Ishikawa (cell line): Measurements from ENCODE around the gene PRR15L.

Experiments used
- CEBPB ChIP-seq: IDR thresholded peaks from 2 replicates; pipeline ENCODE4 v1.6.1; 2012
- CREB1 ChIP-seq: IDR thresholded peaks from 2 replicates; pipeline ENCODE4 v1.6.1; 2012; ENCODE audit warnings: low read depth
- EGR1 ChIP-seq: IDR thresholded peaks from 2 replicates; pipeline ENCODE4 v1.6.1; 2012
- EP300 ChIP-seq: IDR thresholded peaks from 2 replicates; pipeline ENCODE4 v1.6.1; 2012; ENCODE audit warnings: borderline replicate concordance
- FOXM1 ChIP-seq: IDR thresholded peaks from 2 replicates; pipeline ENCODE4 v1.6.1; 2012; ENCODE audit warnings: low read depth, borderline replicate concordance
- NFIC ChIP-seq: IDR thresholded peaks from 2 replicates; pipeline ENCODE4 v1.6.1; 2012
- RAD21 ChIP-seq: IDR thresholded peaks from 2 replicates; pipeline ENCODE4 v1.6.1; 2012; ENCODE audit warnings: low read depth
- TAF1 ChIP-seq: IDR thresholded peaks from 2 replicates; pipeline ENCODE4 v1.6.1; 2012; ENCODE audit warnings: low read depth, mild to moderate bottlenecking
- TCF12 ChIP-seq: IDR thresholded peaks from 2 replicates; pipeline ENCODE4 v1.6.1; 2012; ENCODE audit warnings: low read depth
- TEAD4 ChIP-seq: IDR thresholded peaks from 2 replicates; pipeline ENCODE4 v1.6.1; 2012
- YY1 ChIP-seq: IDR thresholded peaks from 2 replicates; pipeline ENCODE4 v1.6.1; 2012; ENCODE audit warnings: low read depth
- ZBTB7A ChIP-seq: IDR thresholded peaks from 2 replicates; pipeline ENCODE4 v1.6.1; 2012; ENCODE audit warnings: low read depth
- TF ChIP-seq, protein P1 (sequence below): IDR thresholded peaks from 2 replicates; pipeline ENCODE4 v1.6.1; 2012
- TF ChIP-seq, protein P2 (sequence below): IDR thresholded peaks from 2 replicates; pipeline ENCODE4 v1.6.1; 2012
- TF ChIP-seq, protein P3 (sequence below): IDR thresholded peaks from 2 replicates; pipeline ENCODE4 v1.6.1; 2012; ENCODE audit warnings: low read depth, mild to moderate bottlenecking

The PRR15L gene

DNA sequence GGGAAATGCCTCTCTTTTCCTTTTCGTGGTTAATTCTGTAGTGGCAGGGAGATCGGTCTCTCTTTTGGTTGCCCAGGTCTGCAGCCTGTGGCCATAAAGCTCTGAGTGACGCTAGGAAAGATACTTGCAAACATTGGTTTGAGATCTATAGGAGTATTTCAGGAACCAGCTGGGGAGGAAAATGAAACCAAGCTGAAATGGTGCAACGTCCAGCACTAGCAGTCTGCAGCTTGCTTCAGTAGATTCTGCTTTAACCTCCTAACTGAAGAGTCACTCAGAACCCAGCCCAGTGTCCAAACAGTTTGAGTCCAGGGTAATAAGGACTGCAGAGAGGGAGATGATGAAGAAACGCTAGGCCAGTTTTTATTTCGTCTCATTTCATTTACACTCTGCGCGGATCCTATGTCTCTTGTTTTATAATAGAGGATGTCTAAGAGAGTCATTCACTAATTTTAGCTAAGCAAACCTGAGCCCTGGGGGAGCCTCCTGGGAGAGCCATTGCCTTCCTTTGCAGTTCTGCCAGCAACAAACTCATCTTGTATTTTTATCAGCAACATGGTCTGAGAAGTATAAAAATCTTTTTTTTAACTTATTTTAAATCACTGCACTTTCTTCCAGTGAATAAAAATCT, 49.6 kb downstream of the PRR15L start:
- no peak for TF ChIP-seq RAD21
- no peak for TF ChIP-seq NFIC
- TF ChIP-seq TEAD4, result no peak
- no peak for TF ChIP-seq FOXM1
- no peak for TF ChIP-seq YY1
- TF ChIP-seq ZBTB7A, result no peak
- no peak for TF ChIP-seq TCF12
- TF ChIP-seq EGR1, result no peak
- TF ChIP-seq, protein P1, sequence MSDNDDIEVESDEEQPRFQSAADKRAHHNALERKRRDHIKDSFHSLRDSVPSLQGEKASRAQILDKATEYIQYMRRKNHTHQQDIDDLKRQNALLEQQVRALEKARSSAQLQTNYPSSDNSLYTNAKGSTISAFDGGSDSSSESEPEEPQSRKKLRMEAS, result no peak
- TF ChIP-seq CREB1, result no peak
- TF ChIP-seq, protein P2, sequence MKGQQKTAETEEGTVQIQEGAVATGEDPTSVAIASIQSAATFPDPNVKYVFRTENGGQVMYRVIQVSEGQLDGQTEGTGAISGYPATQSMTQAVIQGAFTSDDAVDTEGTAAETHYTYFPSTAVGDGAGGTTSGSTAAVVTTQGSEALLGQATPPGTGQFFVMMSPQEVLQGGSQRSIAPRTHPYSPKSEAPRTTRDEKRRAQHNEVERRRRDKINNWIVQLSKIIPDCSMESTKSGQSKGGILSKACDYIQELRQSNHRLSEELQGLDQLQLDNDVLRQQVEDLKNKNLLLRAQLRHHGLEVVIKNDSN, result no peak
- no peak for TF ChIP-seq CEBPB
- TF ChIP-seq EP300, result no peak

DNA sequence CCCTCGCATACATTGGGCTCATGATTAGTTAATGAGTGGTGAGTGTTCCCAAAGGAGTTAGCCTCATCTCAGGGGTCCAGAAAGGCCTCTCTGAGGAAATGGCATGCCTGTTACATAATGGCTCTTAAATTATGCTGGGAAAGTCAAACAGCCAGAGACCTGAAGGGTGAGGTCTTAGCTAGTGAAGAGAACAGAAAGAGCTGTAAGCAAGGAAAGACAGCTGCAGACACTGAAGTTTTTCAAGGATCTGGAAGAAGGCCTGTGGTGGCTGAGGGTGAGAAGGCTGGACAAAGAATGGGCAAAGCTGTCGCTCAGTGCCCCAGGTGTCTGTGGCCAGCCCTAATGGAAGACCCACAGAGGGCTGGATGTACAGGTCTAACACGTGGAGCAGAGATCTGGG, 51.2 kb downstream of the PRR15L start:
- no peak for TF ChIP-seq YY1
- TF ChIP-seq CEBPB, result no peak
- no peak for TF ChIP-seq NFIC
- TF ChIP-seq, protein P2, result no peak

DNA sequence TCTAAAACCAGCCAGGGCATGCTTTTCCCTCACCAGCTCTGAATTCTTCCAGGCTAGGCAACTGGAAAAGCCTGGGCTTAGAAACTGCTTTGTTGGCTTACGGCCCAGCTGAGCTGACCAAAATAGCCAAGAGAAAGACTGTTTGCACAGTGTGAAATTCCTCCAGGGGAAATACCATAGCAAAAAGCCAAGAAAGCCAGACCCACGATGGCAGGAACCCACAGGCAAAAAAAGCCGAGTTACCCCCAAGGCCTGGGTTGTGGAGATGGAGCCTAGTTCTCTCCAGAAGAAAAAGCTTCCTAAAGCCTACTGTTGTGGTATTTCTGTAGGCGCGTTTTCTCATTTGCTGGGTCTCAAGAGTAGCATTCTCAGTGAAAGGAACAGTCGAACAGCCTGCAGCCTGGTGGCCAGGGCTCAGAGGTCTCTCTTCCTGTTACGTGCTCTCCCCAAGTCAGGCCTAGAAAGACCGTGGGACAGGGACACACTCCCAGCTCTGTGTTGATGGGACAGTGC, 52.4 kb downstream of the PRR15L start:
- TF ChIP-seq NFIC (0 out of 2 replicates have a peak, but pooled peaks have one; percentile 33), EGR1 (no peak), EP300 (no peak), CREB1 (no peak), RAD21 (no peak)
- TF ChIP-seq, protein P2, result no peak

DNA sequence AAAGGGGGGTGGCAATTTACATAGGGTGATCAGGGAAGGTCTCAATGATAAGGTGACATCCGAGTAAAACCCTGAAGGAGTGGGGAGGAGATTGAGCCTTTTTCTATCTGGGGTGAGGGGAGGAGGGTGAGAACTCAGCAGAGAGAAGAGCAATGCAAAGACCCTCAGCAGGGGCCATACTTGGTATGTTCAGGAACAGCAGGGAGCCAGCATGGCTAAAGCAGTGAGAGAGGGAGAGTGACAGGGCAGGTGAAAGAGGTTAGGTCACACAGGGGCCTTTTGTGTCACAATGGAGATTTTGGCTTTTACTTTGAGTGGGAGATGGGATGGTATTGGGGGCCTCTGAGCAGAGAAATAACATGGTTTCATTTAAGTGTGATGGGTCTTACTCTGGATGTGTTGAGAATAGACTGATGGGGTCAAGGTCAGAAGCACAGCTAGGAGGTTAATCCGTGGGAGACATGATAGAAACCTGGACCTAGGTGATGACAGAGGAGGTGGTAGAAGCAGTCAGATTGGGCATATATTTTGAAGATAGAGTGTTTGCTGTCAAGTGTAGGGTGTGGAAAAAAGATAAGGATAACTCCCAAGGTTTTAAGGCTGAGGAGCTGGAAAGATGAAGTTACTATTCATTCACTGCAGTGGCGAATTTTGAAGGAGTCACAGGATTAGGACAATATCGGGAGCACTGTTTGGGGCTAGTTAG, 55.5 kb downstream of the PRR15L start:
- TF ChIP-seq EGR1 (no peak), EP300 (no peak), TAF1 (no peak), FOXM1 (no peak), NFIC (no peak), RAD21 (no peak), CEBPB (no peak), TEAD4 (no peak), YY1 (no peak), ZBTB7A (no peak), TCF12 (no peak), CREB1 (no peak)
- TF ChIP-seq, protein P1, result no peak
- TF ChIP-seq, protein P3, sequence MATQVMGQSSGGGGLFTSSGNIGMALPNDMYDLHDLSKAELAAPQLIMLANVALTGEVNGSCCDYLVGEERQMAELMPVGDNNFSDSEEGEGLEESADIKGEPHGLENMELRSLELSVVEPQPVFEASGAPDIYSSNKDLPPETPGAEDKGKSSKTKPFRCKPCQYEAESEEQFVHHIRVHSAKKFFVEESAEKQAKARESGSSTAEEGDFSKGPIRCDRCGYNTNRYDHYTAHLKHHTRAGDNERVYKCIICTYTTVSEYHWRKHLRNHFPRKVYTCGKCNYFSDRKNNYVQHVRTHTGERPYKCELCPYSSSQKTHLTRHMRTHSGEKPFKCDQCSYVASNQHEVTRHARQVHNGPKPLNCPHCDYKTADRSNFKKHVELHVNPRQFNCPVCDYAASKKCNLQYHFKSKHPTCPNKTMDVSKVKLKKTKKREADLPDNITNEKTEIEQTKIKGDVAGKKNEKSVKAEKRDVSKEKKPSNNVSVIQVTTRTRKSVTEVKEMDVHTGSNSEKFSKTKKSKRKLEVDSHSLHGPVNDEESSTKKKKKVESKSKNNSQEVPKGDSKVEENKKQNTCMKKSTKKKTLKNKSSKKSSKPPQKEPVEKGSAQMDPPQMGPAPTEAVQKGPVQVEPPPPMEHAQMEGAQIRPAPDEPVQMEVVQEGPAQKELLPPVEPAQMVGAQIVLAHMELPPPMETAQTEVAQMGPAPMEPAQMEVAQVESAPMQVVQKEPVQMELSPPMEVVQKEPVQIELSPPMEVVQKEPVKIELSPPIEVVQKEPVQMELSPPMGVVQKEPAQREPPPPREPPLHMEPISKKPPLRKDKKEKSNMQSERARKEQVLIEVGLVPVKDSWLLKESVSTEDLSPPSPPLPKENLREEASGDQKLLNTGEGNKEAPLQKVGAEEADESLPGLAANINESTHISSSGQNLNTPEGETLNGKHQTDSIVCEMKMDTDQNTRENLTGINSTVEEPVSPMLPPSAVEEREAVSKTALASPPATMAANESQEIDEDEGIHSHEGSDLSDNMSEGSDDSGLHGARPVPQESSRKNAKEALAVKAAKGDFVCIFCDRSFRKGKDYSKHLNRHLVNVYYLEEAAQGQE, result no peak
- TF ChIP-seq, protein P2, result no peak
